PC-3 (cell line): ENCODE data around the gene PRPF31. TPM values are rescaled to one million over a fixed set of nuclear protein-coding genes. Genes with fewer than 3 reads are reported as not detected.

Experiments used
- ATAC-seq: fragments of 200-7000 bp; cut with Tn5 transposase; 2 replicates; pipeline ENCODE4 v1.9.1; 2020; ENCODE audit warnings: mild to moderate bottlenecking, moderate library complexity
- BruUV-seq: library from RNA; stranded (reverse); fragments of 400-500 nt; replicated peaks from 2 replicates; lab custom pipeline; 2021; lab: Mats Ljungman, UMichigan
- CTCF ChIA-PET: fragments of 300-600 bp; sonication (Branson Sonifier 250); formaldehyde crosslinking; loops from one replicate; lab custom pipeline; 2022; ENCODE audit warnings: antibody characterized with exemption; lab: Charles Lee
- POLR2A ChIA-PET: fragments of 300-600 bp; sonication (Branson Sonifier 250); formaldehyde crosslinking; loops from one replicate; lab custom pipeline; 2022; ENCODE audit warnings: antibody characterized with exemption; ENCODE audit not compliant: unreplicated experiment; lab: Charles Lee
- DNase-seq: peaks from one replicate; pipeline ENCODE4 v3.0.0-alpha.2; 2015
- H2AFZ ChIP-seq: fragments of 300-600 bp; sonication (generic); 2 replicates; pipeline ENCODE4 v1.6.0; 2016; ENCODE audit warnings: antibody characterized with exemption, low read length
- H3F3A ChIP-seq: fragments of 300-600 bp; sonication (generic); one replicate; pipeline ENCODE4 v1.6.0; 2017; ENCODE audit warnings: antibody characterized with exemption, low read length, control low read depth, mild to moderate bottlenecking; ENCODE audit not compliant: unreplicated experiment
- H3K27ac ChIP-seq: fragments of 300-600 bp; sonication (generic); 2 replicates; pipeline ENCODE4 v1.5.1; 2016; ENCODE audit warnings: mild to moderate bottlenecking, low read length
- H3K27me3 ChIP-seq: fragments of 300-600 bp; sonication (generic); 2 replicates; pipeline ENCODE4 v1.6.1; 2016; ENCODE audit warnings: low read length, mixed read lengths
- H3K36me3 ChIP-seq: fragments of 300-600 bp; sonication (generic); 2 replicates; pipeline ENCODE4 v1.6.1; 2016; ENCODE audit warnings: low read depth, mixed run types, low read length, mixed read lengths
- H3K4me1 ChIP-seq: fragments of 300-600 bp; sonication (generic); 2 replicates; pipeline ENCODE4 v1.5.1; 2016; ENCODE audit warnings: low read length; ENCODE audit not compliant: insufficient read depth
- H3K4me2 ChIP-seq: fragments of 300-600 bp; sonication (generic); 2 replicates; pipeline ENCODE4 v1.6.0; 2016; ENCODE audit warnings: low read length
- H3K4me3 ChIP-seq: fragments of 300-600 bp; sonication (generic); 2 replicates; pipeline ENCODE4 v1.5.1; 2016; ENCODE audit warnings: mild to moderate bottlenecking, low read length, mixed read lengths
- H3K79me2 ChIP-seq: fragments of 300-600 bp; sonication (generic); 2 replicates; pipeline ENCODE4 v1.6.1; 2017; ENCODE audit warnings: low read length, mixed read lengths
- H3K9ac ChIP-seq: fragments of 300-600 bp; sonication (generic); 2 replicates; pipeline ENCODE4 v1.6.0; 2016; ENCODE audit warnings: mild to moderate bottlenecking, low read length
- H3K9me2 ChIP-seq: fragments of 300-600 bp; sonication (generic); replicated peaks from 2 replicates; pipeline ENCODE4 v1.6.1; 2016; ENCODE audit warnings: mixed run types, low read length, mixed read lengths
- H3K9me3 ChIP-seq: fragments of 300-600 bp; sonication (generic); 2 replicates; pipeline ENCODE4 v1.6.1; 2016; ENCODE audit warnings: low read length, mixed read lengths
- H4K20me1 ChIP-seq: fragments of 300-600 bp; sonication (generic); 2 replicates; pipeline ENCODE4 v1.6.1; 2016; ENCODE audit warnings: low read length, mixed read lengths
- CTCF ChIP-seq: fragments of 300-600 bp; sonication (generic); conservative IDR thresholded peaks from 2 replicates; pipeline ENCODE4 v1.5.1; 2017; ENCODE audit warnings: antibody characterized with exemption, low read depth, mild to moderate bottlenecking, low read length
- EZH2 ChIP-seq: fragments of 300-600 bp; sonication (generic); IDR thresholded peaks from one replicate; pipeline ENCODE4 v1.6.1; 2017; ENCODE audit warnings: antibody characterized with exemption, mild to moderate bottlenecking, low read length; ENCODE audit not compliant: unreplicated experiment
- EZH2phosphoT487 ChIP-seq: fragments of 300-600 bp; sonication (generic); IDR thresholded peaks from 2 replicates; pipeline ENCODE4 v1.6.1; 2018; ENCODE audit warnings: mild to moderate bottlenecking, antibody characterized with exemption, low read length, borderline replicate concordance
- intact Hi-C: fragments of 100-400 bp; cut with micrococcal nuclease; formaldehyde crosslinking; loops from 2 replicates; pipeline ENCODE4 v1.9.0; 2023
- total RNA-seq: library from RNA; depleted of rRNA; stranded (reverse); fragments of >200 nt; gene quantifications from 2 replicates; pipeline ENCODE4 v1.2.3, GENCODE V29; 2014

PRPF31 gene
- total RNA-seq, 1 experiment from 2014 or later = 170 TPM

- Histone ChIP-seq H3K27ac (no peak overlapping the region), H3K27me3 (no peaks in the 10 kb centered on the region), H3K4me1 (peaks cover 12% of the 10 kb centered on the region), H4K20me1 (no peaks in the 10 kb centered on the region), H3F3A (no peaks in the 10 kb centered on the region), H3K79me2 (peaks cover 13% of the 10 kb centered on the region), H3K9me2 (no peaks in the 10 kb centered on the region), H3K9me3 (no peaks in the 10 kb centered on the region), H3K4me2 (no peak overlapping the region), H2AFZ (no peak overlapping the region), H3K36me3 (peaks cover 52% of the 10 kb centered on the region), H3K9ac (no peak overlapping the region), H3K4me3 (no peak overlapping the region)
- no TSS peak for BruUV-seq
- no peak for DNase-seq
- intact Hi-C loops = no loop called here
- ATAC-seq = no peak
- TF ChIP-seq CTCF (no peak), EZH2 (no peak)
- ChIA-PET CTCF (no interaction called here), POLR2A (no interaction called here)
Observed at GRCh38 chr19:54154603-54155345, 39.2 kb downstream of the PRPF31 start.

- Histone ChIP-seq H3K9ac (no peak overlapping the region), H4K20me1 (no peaks in the 10 kb centered on the region), H3F3A (no peaks in the 10 kb centered on the region), H3K4me2 (no peak overlapping the region), H3K27me3 (no peaks in the 10 kb centered on the region), H3K4me3 (no peak overlapping the region), H3K9me2 (no peaks in the 10 kb centered on the region), H3K79me2 (peaks cover 15% of the 10 kb centered on the region), H3K36me3 (peaks cover 48% of the 10 kb centered on the region), H2AFZ (no peak overlapping the region), H3K9me3 (no peaks in the 10 kb centered on the region), H3K27ac (no peak overlapping the region), H3K4me1 (peaks cover 14% of the 10 kb centered on the region)
- CTCF ChIA-PET = no interaction called here
- ATAC-seq = no peak
- no peak for DNase-seq
- intact Hi-C loops = no loop called here
- no peak for TF ChIP-seq EZH2
- TF ChIP-seq EZH2phosphoT487 = no peak
- TF ChIP-seq CTCF = no peak
- POLR2A ChIA-PET = no interaction called here
- no TSS peak for BruUV-seq
Observed at GRCh38 chr19:54155694-54156093, 40.1 kb downstream of the PRPF31 start.

GRCh38 chr19:54156490-54156889, 40.9 kb downstream of the PRPF31 start:
- intact Hi-C loops = no loop called here
- POLR2A ChIA-PET = no interaction called here
- BruUV-seq = TSS peak; percentile 1

More at GRCh38 chr19:54156490-54156889, 40.9 kb downstream of the PRPF31 start:
- H3K36me3 ChIP-seq = peaks cover 48% of the 10 kb centered on the region
- H3K9me2 ChIP-seq = no peaks in the 10 kb centered on the region
- ATAC-seq (no peak), DNase-seq (no peak)
- peaks cover 19% of the 10 kb centered on the region for H3K79me2 ChIP-seq
- H4K20me1 ChIP-seq = no peaks in the 10 kb centered on the region
- no peaks in the 10 kb centered on the region for H3K27me3 ChIP-seq
- CTCF ChIA-PET = no interaction called here
- H3K9me3 ChIP-seq = no peaks in the 10 kb centered on the region
- no peak overlapping the region for H3K9ac ChIP-seq
- H3K4me3 ChIP-seq = no peak overlapping the region
- H3K4me2 ChIP-seq = no peak overlapping the region
- no peak overlapping the region for H3K27ac ChIP-seq
- TF ChIP-seq CTCF (no peak), EZH2 (no peak), EZH2phosphoT487 (no peak)
- H3F3A ChIP-seq = no peaks in the 10 kb centered on the region
- peaks cover 22% of the 10 kb centered on the region for H3K4me1 ChIP-seq
- no peak overlapping the region for H2AFZ ChIP-seq
